H1 (cell line): Measurements from ENCODE around the gene SLC25A21. TPM values are rescaled to one million over a fixed set of nuclear protein-coding genes. Genes with fewer than 3 reads are reported as not detected.

Experiments used
- HDAC6 ChIP-seq: IDR thresholded peaks from one replicate; pipeline ENCODE4 v1.7.1; 2012; ENCODE audit warnings: low read depth, mild to moderate bottlenecking, inconsistent platforms, low read length, moderate library complexity
- POLR2AphosphoS5 ChIP-seq: IDR thresholded peaks from 2 replicates; pipeline ENCODE4 v1.6.1; 2011; ENCODE audit warnings: low read depth, low read length
- polyA plus RNA-seq, 7 experiments: library from polyadenylated mRNA; depleted of rRNA in 3 of 7; stranded (reverse) in 5 of 7; unstranded in 2 of 7; fragments of >200 nt in 5 of 7; fragments of 200-250 nt in 2 of 7; gene quantifications; 1 replicate in 5 of 7; 2 replicates in 1 of 7; 4 replicates in 1 of 7; pipeline versions ENCODE4 v1.2.1 to v1.2.3, GENCODE V29; 2011 to 2013; ENCODE audit warnings: missing spikeins in 2 of 7, mixed read lengths in 2 of 7
- total RNA-seq: library from RNA; stranded (reverse); fragmentation: NEBNext Ultra II Directional; extraction: Animal tissue kit (Norgen Biotek cat#: 25700); gene quantifications from 2 replicates; pipeline ENCODE4 v1.2.1, GENCODE V29; 2021

SLC25A21 gene
- total and polyA plus RNA-seq, 2 of the 8 experiments (the other 6 are each of a cell fraction or from before 2014, with no cell fraction given) = 6.9 to 15.7 TPM

- TF ChIP-seq POLR2AphosphoS5 (no peak), HDAC6 (no peak)
Measured at GRCh38 chr14:36915081-36915480, 257.3 kb downstream of the SLC25A21 start (continued).
